GM18858 (cell line): ENCODE measurements around the gene HMMR.
A peak's percentile ranks its signal among the peaks of the same experiment; 100 is the strongest.
"Not testable (repeated sequence)": the region's sequence is repeated elsewhere in the genome, so short reads cannot be mapped to it uniquely, and the experiment has no call there.

Experiments used
- ATAC-seq: cut with Tn5 transposase; IDR thresholded peaks from one replicate; pipeline ENCODE4 v1.9.1; 2021; ENCODE audit not compliant: unreplicated experiment

HMMR gene

GRCh38 chr5:163505368-163506094 is 45.1 kb downstream of the HMMR start, which contains the start of gene MAT2B:
Gene MAT2B (plus strand): TSS chr5:163505619. CDS start chr5:163505687, 68 bp downstream.
- peak; percentile 78 for ATAC-seq

GRCh38 chr5:163506095-163506457 is 45.6 kb downstream of the HMMR start:
- peak; percentile 15 for ATAC-seq

- no peak for ATAC-seq
Measured at GRCh38 chr5:163506726-163507125, 46.3 kb downstream of the HMMR start.

GRCh38 chr5:163508753-163509152 is 48.3 kb downstream of the HMMR start:
- ATAC-seq = no peak

GRCh38 chr5:163509291-163509951 is 49.0 kb downstream of the HMMR start:
- ATAC-seq = no peak

GRCh38 chr5:163512526-163512925 is 52.1 kb downstream of the HMMR start:
- no peak for ATAC-seq

- ATAC-seq = no peak
Measured at GRCh38 chr5:163525096-163525495, 64.7 kb downstream of the HMMR start.

- ATAC-seq = no peak
Measured at GRCh38 chr5:163529698-163530097, 69.3 kb downstream of the HMMR start.

- no peak for ATAC-seq
Measured at GRCh38 chr5:163531272-163531671, 70.8 kb downstream of the HMMR start.

- ATAC-seq = no peak
Measured at GRCh38 chr5:163532171-163533084, 72.0 kb downstream of the HMMR start.

GRCh38 chr5:163533223-163533622 is 72.8 kb downstream of the HMMR start:
- no peak for ATAC-seq

- ATAC-seq = no peak
Measured at GRCh38 chr5:163534492-163535094, 74.2 kb downstream of the HMMR start.

- ATAC-seq = no peak
Measured at GRCh38 chr5:163535290-163535689, 74.9 kb downstream of the HMMR start.

- not testable (repeated sequence) for ATAC-seq
Measured at GRCh38 chr5:163536442-163536841, 76.0 kb downstream of the HMMR start.

- ATAC-seq = no peak
Measured at GRCh38 chr5:163540696-163541095, 80.3 kb downstream of the HMMR start.
